Measurements from ENCODE around the gene TMEM120B.

TMEM120B gene

DNA sequence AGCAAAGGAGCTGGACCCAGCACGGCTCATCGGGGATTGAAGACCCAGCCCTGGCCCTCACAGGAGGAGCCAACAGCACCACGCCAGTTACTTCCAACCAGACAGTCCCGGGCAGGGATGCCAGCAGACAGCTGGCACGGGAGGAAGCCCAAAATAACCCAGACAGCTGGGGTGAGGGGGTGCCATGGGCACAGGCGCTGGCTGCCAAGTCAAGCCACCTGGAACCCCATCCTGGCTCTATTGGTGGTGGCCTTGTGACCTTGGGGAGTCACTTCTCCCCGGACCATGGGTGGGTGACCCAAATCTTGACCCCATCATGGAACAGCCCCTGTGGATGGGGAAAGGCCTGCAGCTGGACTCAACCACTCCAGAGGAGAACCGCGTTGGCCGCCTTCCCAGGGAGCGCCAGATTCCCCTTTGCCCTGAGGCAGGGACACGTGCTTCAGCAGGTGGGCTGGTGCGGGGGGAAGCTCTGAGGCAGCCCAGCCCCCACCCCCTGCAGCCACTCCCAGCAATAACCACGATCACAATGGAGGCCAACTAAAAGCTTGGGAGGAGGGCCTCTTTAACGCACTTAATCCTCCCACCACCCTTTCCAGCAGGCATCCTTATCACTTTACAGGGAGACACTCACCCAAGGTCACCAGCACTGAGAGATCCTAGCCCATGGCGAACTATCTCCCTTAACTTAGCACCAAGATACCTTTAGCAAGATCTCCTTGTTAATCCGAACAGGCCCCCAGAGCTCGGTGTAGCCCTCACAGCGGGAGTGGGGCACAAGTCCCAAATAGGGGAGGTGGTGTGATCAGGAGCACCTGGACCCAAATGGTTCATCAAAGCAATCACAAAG, 85.6 kb downstream of the TMEM120B start:
- TF ChIP-seq, protein P1, sequence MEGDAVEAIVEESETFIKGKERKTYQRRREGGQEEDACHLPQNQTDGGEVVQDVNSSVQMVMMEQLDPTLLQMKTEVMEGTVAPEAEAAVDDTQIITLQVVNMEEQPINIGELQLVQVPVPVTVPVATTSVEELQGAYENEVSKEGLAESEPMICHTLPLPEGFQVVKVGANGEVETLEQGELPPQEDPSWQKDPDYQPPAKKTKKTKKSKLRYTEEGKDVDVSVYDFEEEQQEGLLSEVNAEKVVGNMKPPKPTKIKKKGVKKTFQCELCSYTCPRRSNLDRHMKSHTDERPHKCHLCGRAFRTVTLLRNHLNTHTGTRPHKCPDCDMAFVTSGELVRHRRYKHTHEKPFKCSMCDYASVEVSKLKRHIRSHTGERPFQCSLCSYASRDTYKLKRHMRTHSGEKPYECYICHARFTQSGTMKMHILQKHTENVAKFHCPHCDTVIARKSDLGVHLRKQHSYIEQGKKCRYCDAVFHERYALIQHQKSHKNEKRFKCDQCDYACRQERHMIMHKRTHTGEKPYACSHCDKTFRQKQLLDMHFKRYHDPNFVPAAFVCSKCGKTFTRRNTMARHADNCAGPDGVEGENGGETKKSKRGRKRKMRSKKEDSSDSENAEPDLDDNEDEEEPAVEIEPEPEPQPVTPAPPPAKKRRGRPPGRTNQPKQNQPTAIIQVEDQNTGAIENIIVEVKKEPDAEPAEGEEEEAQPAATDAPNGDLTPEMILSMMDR (IDR thresholded peaks at IDR 0.05; ENCODE audit: insufficient read depth, low read length, missing control alignments): no peak
- no peak for DNase-seq (ENCODE audit: low read depth, low spot score)
- CTCF ChIA-PET: interaction anchor here (1.4 to 32.5 kb wide), 5 partner anchors 8 to 101 kb away, joined by 3 to 1100 read pairs (median 230); partner anchors contain the start of genes PSMD9, RHOF and SETD1B
- peak overlapping the region; percentile 38 for H3K4me3 ChIP-seq (ENCODE audit: low read depth, low read length)
- POLR2A ChIA-PET: interaction anchor here (0.6 to 3.5 kb wide), 6 partner anchors 13 to 102 kb away, joined by 3 to 12 read pairs (median 4); partner anchors contain the start of gene PSMD9

DNA sequence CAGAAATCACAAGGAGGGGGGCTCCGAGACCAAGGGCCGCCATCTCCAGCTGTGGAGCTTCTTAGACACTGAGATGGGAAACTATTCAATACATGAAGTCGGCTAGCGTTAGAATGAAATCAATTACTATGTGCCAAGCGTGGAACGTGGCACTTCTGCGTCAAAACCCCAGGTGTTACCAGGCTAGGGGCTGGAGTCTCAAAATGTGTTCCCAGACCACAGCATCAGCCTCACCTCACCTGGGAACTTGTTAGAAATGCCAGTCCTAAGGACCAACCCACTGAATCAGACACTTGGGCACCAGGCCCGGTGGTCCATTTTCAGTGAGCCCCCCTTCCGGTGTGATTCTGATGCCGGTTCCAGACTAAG, 86.2 kb downstream of the TMEM120B start:
- TF ChIP-seq, protein P1 (IDR thresholded peaks at IDR 0.05; ENCODE audit: insufficient read depth, low read length, missing control alignments): no peak
- peak overlapping the region; percentile 69 for H3K4me3 ChIP-seq (ENCODE audit: low read depth, low read length)
- CTCF ChIA-PET: interaction anchor here (1.4 to 32.5 kb wide), 5 partner anchors 7 to 101 kb away, joined by 3 to 1100 read pairs (median 230); partner anchors contain the start of genes PSMD9, RHOF and SETD1B
- no peak for DNase-seq (ENCODE audit: low read depth, low spot score)
- POLR2A ChIA-PET: interaction anchor here (0.8 to 4.5 kb wide), 6 partner anchors 12 to 102 kb away, joined by 3 to 27 read pairs (median 6); partner anchors contain the start of gene PSMD9

DNA sequence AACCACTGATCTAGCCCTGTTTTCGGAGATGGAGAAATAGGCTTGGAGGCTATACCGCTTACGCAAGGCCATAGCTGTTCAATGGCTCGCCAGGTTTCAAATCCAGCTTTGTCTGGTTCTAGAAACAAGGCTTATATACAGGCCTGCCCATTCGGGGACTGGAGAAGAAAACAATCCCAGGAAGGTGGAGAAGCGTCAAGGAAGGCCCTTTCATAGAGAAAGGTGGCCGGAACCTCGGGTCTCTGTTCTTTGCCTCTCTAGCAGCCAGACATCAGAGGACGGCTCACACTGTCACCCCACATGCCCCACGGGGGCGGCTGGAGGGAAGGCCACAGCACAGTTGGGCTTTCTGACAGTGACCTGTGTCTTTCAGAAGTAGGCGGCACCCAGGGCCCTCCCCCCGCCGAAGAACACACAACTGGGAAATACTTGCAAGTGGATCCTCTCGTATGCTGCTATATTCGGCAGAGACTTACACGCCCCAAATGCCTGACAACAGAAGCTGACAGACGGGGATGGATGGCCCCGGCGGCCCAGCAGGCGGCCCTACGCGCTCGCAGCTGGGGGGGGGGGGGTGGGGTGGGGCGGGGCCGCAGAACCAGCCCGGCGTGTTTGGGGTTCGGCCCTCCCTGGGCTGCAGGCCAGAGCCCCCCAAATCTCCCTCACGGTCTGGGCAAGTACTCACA, 86.7 kb downstream of the TMEM120B start:
- CTCF ChIA-PET: interaction anchor here (1.4 to 32.5 kb wide), 5 partner anchors 7 to 102 kb away, joined by 3 to 1100 read pairs (median 230); partner anchors contain the start of genes PSMD9, RHOF and SETD1B
- TF ChIP-seq, protein P1 (IDR thresholded peaks at IDR 0.05; ENCODE audit: insufficient read depth, low read length, missing control alignments): no peak

DNA sequence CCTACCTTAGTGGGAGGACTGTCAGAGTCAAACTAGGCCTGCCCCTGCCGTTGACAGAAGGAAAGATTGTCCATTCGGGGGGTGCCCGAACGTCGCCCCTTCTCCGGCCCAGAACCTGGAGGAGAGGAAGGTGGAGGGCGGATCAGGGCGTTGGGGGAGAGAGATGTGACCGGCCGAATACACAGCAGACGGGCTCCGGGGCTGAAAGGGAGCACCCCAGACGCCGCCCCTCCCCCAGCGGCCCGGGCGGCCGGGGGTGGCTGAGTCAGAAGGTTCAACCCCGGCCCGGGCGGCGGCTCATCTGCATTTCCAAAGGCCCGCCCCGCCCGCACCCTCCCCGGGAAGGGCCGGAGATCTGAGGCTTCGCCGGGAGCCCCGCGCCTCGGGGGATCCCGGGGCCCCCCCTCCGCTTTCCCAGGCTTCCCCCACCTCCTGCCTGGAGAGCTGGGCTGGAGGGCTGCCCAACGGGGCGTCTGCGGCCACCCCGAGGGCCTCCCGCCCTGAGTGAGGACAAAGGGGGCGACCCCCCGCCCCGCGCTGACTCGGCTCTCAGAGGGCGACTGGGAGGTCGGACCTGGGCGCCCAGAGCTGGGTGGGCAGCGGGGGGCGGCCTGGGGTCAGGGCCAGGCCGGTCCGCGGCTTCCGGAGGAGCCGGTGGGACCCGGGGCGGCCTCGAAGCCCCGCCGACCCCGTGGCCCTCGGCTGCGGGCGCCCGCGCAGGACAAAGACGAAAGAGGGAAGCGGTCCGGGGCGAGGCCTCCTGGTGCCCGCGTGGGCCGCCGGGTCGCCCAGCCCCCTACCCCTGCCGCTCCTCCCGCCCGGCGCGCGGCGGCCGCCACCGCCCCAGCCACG, 87.5 kb downstream of the TMEM120B start:
- peak overlapping the region; percentile 69 for H3K4me3 ChIP-seq (ENCODE audit: low read depth, low read length)
- TF ChIP-seq, protein P1 (IDR thresholded peaks at IDR 0.05; ENCODE audit: insufficient read depth, low read length, missing control alignments): no peak
- ChIA-PET CTCF (interaction anchor here (0.9 to 32.5 kb wide), 5 partner anchors 6 to 102 kb away, joined by 3 to 1100 read pairs (median 230); partner anchors contain the start of genes PSMD9, RHOF and SETD1B), POLR2A (interaction anchor here (0.7 to 4.5 kb wide), 3 partner anchors 11 to 89 kb away, joined by 4 to 27 read pairs (median 12); partner anchors contain the start of gene PSMD9)
- DNase-seq (ENCODE audit: low read depth, low spot score): peak; percentile 51

More for the DNA sequence above, 86.7 kb downstream of the TMEM120B start:
- POLR2A ChIA-PET: interaction anchor here (0.8 to 4.5 kb wide), 4 partner anchors 12 to 89 kb away, joined by 3 to 27 read pairs (median 8); partner anchors contain the start of gene PSMD9
- H3K4me3 ChIP-seq (ENCODE audit: low read depth, low read length): peak overlapping the region; percentile 69
- DNase-seq (ENCODE audit: low read depth, low spot score): peak; percentile 61

DNA sequence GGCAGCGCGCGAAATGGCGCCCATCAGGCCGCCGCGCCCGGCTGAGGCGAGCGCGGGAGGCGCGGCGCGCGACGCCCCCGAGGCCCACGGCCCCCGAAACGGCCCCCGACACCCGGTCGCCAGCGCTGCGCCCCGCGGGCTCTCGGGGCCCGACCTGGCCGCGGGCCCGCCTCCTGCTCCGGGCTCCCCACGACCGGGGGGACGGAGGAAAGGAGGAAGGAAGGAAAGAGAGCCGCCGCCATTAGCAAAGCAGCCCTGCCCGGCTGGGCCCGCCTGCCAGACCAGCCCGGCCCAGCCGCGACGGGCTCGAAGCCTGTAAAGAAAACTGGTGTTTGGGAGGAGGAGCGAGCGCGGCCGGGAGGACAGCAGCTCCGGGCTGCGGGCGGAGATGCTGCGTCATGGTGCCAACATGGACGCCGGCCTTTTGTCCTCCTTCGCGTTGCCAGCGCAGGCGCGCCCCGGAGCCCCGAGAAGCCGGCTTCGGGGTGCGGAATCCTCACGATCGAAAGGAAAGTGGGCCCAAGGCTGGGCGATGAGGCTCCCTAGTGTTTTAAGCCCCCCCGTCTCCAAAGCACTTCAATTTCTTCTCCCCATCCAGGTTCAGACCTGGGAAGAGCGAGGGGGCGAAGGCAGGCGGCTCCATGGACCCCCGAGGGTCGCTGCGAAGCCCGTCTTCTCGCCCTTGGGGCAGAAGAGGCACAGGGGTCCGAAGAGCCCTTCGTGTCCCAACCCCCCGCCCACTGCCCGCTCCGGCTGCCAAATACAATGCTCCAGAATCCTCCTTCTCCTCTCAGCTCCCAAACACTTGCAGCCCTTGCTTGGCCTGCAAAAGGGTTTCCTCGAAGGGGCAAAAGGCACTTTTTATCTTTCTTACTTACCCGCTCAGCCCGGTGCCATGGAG, 88.4 kb downstream of the TMEM120B start:
- TF ChIP-seq, protein P1 (IDR thresholded peaks at IDR 0.05; ENCODE audit: insufficient read depth, low read length, missing control alignments): no peak
- no peak for DNase-seq (ENCODE audit: low read depth, low spot score)
- ChIA-PET CTCF (interaction anchor here (0.9 to 32.5 kb wide), 4 partner anchors 5 to 87 kb away, joined by 3 to 1100 read pairs (median 552); partner anchors contain the start of genes PSMD9, RHOF and SETD1B), POLR2A (interaction anchor here (0.7 to 4.5 kb wide), 5 partner anchors 10 to 88 kb away, joined by 3 to 27 read pairs (median 4); partner anchors contain the start of gene PSMD9)
- peak overlapping the region; percentile 69 for H3K4me3 ChIP-seq (ENCODE audit: low read depth, low read length)

Measured in AG04449 (cell line).